SU-DHL-6 (cell line): ENCODE results near the gene CDK3.

Source experiments
- H2AFZ ChIP-seq: fragments of 200-600 bp; sonication (generic); 2 replicates; pipeline ENCODE4 v1.6.1; 2014; ENCODE audit warnings: low read depth, mild to moderate bottlenecking, moderate library complexity, mixed read lengths, antibody characterized with exemption, low read length; ENCODE audit not compliant: severe bottlenecking
- H3F3A ChIP-seq: fragments of 200-600 bp; shearing (Covaris generic); 2 replicates; pipeline ENCODE4 v1.6.0; 2016; ENCODE audit warnings: antibody characterized with exemption, mild to moderate bottlenecking; ENCODE audit not compliant: insufficient read depth
- H3K27ac ChIP-seq: fragments of 200-600 bp; sonication (generic); 2 replicates; pipeline ENCODE4 v1.5.1; 2016; ENCODE audit warnings: low read depth, mild to moderate bottlenecking, low read length, moderate library complexity, mixed read lengths
- H3K27me3 ChIP-seq: fragments of 200-600 bp; sonication (generic), shearing (Covaris generic); 2 replicates; pipeline ENCODE4 v1.6.0; 2014; ENCODE audit warnings: mild to moderate bottlenecking, low read length
- H3K36me3 ChIP-seq: fragments of 200-600 bp; sonication (generic); 2 replicates; pipeline ENCODE4 v1.6.1; 2014; ENCODE audit warnings: mild to moderate bottlenecking, low read length, mixed read lengths
- H3K4me2 ChIP-seq: fragments of 300-600, 200-600 bp; shearing (Covaris generic), sonication (generic); 2 replicates; pipeline ENCODE4 v1.6.0; 2014; ENCODE audit warnings: low read length, low read depth, mild to moderate bottlenecking; ENCODE audit not compliant: poor library complexity, severe bottlenecking
- H3K4me3 ChIP-seq: fragments of 200-600 bp; sonication (generic); 2 replicates; pipeline ENCODE4 v1.5.1; 2014; ENCODE audit warnings: antibody characterized with exemption, low read length, mild to moderate bottlenecking, mixed read lengths; ENCODE audit not compliant: insufficient read depth, poor library complexity, severe bottlenecking
- H3K79me2 ChIP-seq: fragments of 200-600 bp; sonication (generic); 2 replicates; pipeline ENCODE4 v1.6.1; 2014; ENCODE audit warnings: mild to moderate bottlenecking, low read length, moderate library complexity; ENCODE audit not compliant: insufficient read depth
- H3K9ac ChIP-seq: fragments of 200-600 bp; sonication (generic); 2 replicates; pipeline ENCODE4 v1.7.0; 2014; ENCODE audit warnings: mild to moderate bottlenecking, low read length
- H3K9me2 ChIP-seq: fragments of 200-600 bp; sonication (generic); replicated peaks from 2 replicates; pipeline ENCODE4 v1.6.1; 2014; ENCODE audit warnings: low read length; ENCODE audit not compliant: insufficient read depth
- H3K9me3 ChIP-seq: fragments of 200-600 bp; sonication (generic); 2 replicates; pipeline ENCODE4 v1.6.1; 2014; ENCODE audit warnings: low read length, mixed read lengths; ENCODE audit not compliant: insufficient read depth
- H4K20me1 ChIP-seq: fragments of 200-600 bp; sonication (generic); 2 replicates; pipeline ENCODE4 v1.6.1; 2014; ENCODE audit warnings: low read depth, mild to moderate bottlenecking, antibody characterized with exemption, low read length, moderate library complexity, mixed read lengths
- CTCF ChIP-seq: fragments of 200-600 bp; sonication (generic); IDR thresholded peaks from one replicate; pipeline ENCODE4 v1.5.1; 2017; ENCODE audit warnings: antibody characterized with exemption, mild to moderate bottlenecking, low read length, moderate library complexity; ENCODE audit not compliant: insufficient read depth, poor library complexity, severe bottlenecking
- EZH2phosphoT487 ChIP-seq: fragments of 200-600 bp; sonication (generic), shearing (Covaris generic); conservative IDR thresholded peaks from 2 replicates; pipeline ENCODE4 v1.6.1; 2018; ENCODE audit warnings: mild to moderate bottlenecking, antibody characterized with exemption, low read length, moderate library complexity, mixed read lengths

Gene CDK3

GRCh38 chr17:75995385-75995925, 5.2 kb upstream of the CDK3 start:
- no peak overlapping the region for H3K4me2 ChIP-seq
- no peaks in the 10 kb centered on the region for H3F3A ChIP-seq
- no peak overlapping the region for H3K27ac ChIP-seq
- H3K9ac ChIP-seq, result no peak overlapping the region
- H3K9me3 ChIP-seq, result no peaks in the 10 kb centered on the region
- H3K9me2 ChIP-seq, result no peaks in the 10 kb centered on the region
- no peaks in the 10 kb centered on the region for H3K27me3 ChIP-seq
- H3K36me3 ChIP-seq, result no peaks in the 10 kb centered on the region
- TF ChIP-seq EZH2phosphoT487 (no peak), CTCF (no peak)
- no peaks in the 10 kb centered on the region for H3K79me2 ChIP-seq
- H2AFZ ChIP-seq, result no peak overlapping the region
- H4K20me1 ChIP-seq, result no peaks in the 10 kb centered on the region
- no peak overlapping the region for H3K4me3 ChIP-seq

- TF ChIP-seq EZH2phosphoT487 (no peak), CTCF (no peak)
- Histone ChIP-seq H3K36me3 (no peaks in the 10 kb centered on the region), H3K4me2 (no peak overlapping the region), H2AFZ (no peak overlapping the region), H4K20me1 (no peaks in the 10 kb centered on the region), H3K4me3 (no peak overlapping the region), H3K9me2 (no peaks in the 10 kb centered on the region), H3K27ac (no peak overlapping the region), H3K27me3 (no peaks in the 10 kb centered on the region), H3K9me3 (no peaks in the 10 kb centered on the region), H3K79me2 (no peaks in the 10 kb centered on the region), H3F3A (no peaks in the 10 kb centered on the region), H3K9ac (no peak overlapping the region)
Measured at GRCh38 chr17:75996665-75997590, 3.7 kb upstream of the CDK3 start.

- H3K79me2 ChIP-seq, result no peaks in the 10 kb centered on the region
- H3K4me2 ChIP-seq, result no peak overlapping the region
- H3K9me3 ChIP-seq, result no peaks in the 10 kb centered on the region
- no peaks in the 10 kb centered on the region for H4K20me1 ChIP-seq
- H3F3A ChIP-seq, result no peaks in the 10 kb centered on the region
- H3K36me3 ChIP-seq, result no peaks in the 10 kb centered on the region
- no peak overlapping the region for H3K9ac ChIP-seq
- H3K4me3 ChIP-seq, result no peak overlapping the region
- no peak overlapping the region for H2AFZ ChIP-seq
- H3K27me3 ChIP-seq, result no peaks in the 10 kb centered on the region
- H3K9me2 ChIP-seq, result no peaks in the 10 kb centered on the region
- TF ChIP-seq CTCF, result no peak
- no peak for TF ChIP-seq EZH2phosphoT487
- no peak overlapping the region for H3K27ac ChIP-seq
Measured at GRCh38 chr17:75998327-75998795, 2.3 kb upstream of the CDK3 start.
